GM19023 (cell line): ENCODE data around the gene FARP2.
"Not testable (repeated sequence)": the region's sequence is repeated elsewhere in the genome, so short reads cannot be mapped to it uniquely, and the experiment has no call there.

Source experiments
- ATAC-seq: cut with Tn5 transposase; IDR thresholded peaks from one replicate; pipeline ENCODE4 v1.9.1; 2021; ENCODE audit warnings: mild to moderate bottlenecking, moderate library complexity; ENCODE audit not compliant: unreplicated experiment

FARP2 gene

GRCh38 chr2:241514986-241515737, 159.1 kb downstream of the FARP2 start:
- ATAC-seq, result no peak

- ATAC-seq, result no peak
Measured at GRCh38 chr2:241516520-241516965, 160.5 kb downstream of the FARP2 start.

GRCh38 chr2:241517297-241517696, 161.2 kb downstream of the FARP2 start:
- no peak for ATAC-seq

GRCh38 chr2:241519669-241520068, 163.6 kb downstream of the FARP2 start:
- ATAC-seq, result no peak

- no peak for ATAC-seq
Measured at GRCh38 chr2:241522477-241522876, 166.4 kb downstream of the FARP2 start.

GRCh38 chr2:241525818-241526780, 170.0 kb downstream of the FARP2 start:
- not testable (repeated sequence) for ATAC-seq

GRCh38 chr2:241530571-241530970, 174.5 kb downstream of the FARP2 start:
- ATAC-seq, result no peak

- no peak for ATAC-seq
Measured at GRCh38 chr2:241531161-241531722, 175.2 kb downstream of the FARP2 start.

GRCh38 chr2:241532168-241532567, 176.1 kb downstream of the FARP2 start:
- ATAC-seq, result no peak

GRCh38 chr2:241532733-241533601, 176.9 kb downstream of the FARP2 start:
- ATAC-seq, result no peak

- no peak for ATAC-seq
Measured at GRCh38 chr2:241534293-241534692, 178.2 kb downstream of the FARP2 start.

GRCh38 chr2:241534701-241535375, 178.8 kb downstream of the FARP2 start:
- ATAC-seq, result no peak

GRCh38 chr2:241535871-241536655, 180.0 kb downstream of the FARP2 start:
- ATAC-seq, result no peak

- no peak for ATAC-seq
Measured at GRCh38 chr2:241538838-241539615, 182.9 kb downstream of the FARP2 start.

GRCh38 chr2:241539616-241540374, 183.7 kb downstream of the FARP2 start:
- no peak for ATAC-seq

GRCh38 chr2:241540401-241540770, 184.3 kb downstream of the FARP2 start:
- ATAC-seq, result no peak

GRCh38 chr2:241540771-241541561, 184.9 kb downstream of the FARP2 start:
- no peak for ATAC-seq
